Rectal smooth muscle tissue (tissue), 1 donor: ENCODE results near the gene TRIM14.

ENCODE experiments used
- H3K27ac ChIP-seq: one replicate; pipeline ENCODE4 v1.7.0; 2013; ENCODE audit warnings: low read depth, low read length, inconsistent platforms
- H3K27me3 ChIP-seq: one replicate; pipeline ENCODE4 v1.7.0; 2013; ENCODE audit warnings: low read length; ENCODE audit not compliant: control insufficient read depth, insufficient read depth
- H3K36me3 ChIP-seq: one replicate; pipeline ENCODE4 v1.7.0; 2013; ENCODE audit warnings: low read length; ENCODE audit not compliant: control insufficient read depth, insufficient read depth
- H3K4me1 ChIP-seq: one replicate; pipeline ENCODE4 v1.7.0; 2013; ENCODE audit warnings: low read length; ENCODE audit not compliant: control insufficient read depth, insufficient read depth
- H3K4me3 ChIP-seq: one replicate; pipeline ENCODE4 v1.7.0; 2013; ENCODE audit warnings: low read length
- H3K9ac ChIP-seq: one replicate; pipeline ENCODE4 v1.7.0; 2013; ENCODE audit warnings: low read length

TRIM14 gene

DNA sequence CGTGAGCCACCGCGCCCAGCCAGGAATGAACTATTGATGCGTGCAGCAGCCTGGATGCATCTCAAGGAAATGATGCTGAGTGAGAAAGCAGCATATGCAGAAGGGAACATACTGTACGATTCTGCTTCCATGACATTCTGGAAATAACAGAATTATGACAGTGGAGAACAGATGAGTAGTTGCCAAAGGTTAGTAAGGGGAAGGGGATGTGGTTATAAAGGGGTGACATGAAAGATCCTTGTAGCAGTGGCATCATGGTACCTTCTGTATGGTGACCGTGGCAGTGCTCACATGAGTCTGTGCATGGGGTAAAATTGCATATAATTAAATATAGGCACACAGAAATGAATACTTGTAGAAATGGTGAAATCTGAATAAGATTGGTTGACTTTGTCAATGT lies 49.5 kb downstream of the TRIM14 start:
- Histone ChIP-seq H3K27me3 (no peaks in the 10 kb centered on the region), H3K9ac (no peak overlapping the region), H3K4me1 (no peaks in the 10 kb centered on the region), H3K4me3 (no peak overlapping the region), H3K36me3 (peaks cover 6% of the 10 kb centered on the region), H3K27ac (no peak overlapping the region)

DNA sequence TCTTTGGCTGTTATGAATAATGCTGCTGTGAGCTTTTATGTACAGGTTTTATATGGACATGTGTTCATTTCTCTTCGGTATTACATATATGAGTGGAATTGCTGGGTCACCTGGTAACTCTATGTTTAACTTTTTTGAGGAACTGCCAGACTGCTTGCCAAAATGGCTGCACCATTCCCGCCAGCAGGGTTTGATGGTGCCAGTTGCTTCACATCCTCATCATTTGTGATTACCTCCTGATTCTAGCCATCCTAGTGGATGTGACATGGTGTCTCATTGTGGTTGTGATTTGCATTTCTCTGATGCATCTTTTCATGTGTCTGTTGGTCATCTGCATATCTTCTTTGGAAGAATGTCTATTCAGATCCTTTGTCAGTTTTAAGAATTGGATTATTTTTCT lies 51.8 kb downstream of the TRIM14 start:
- H3K36me3 ChIP-seq: peaks cover 7% of the 10 kb centered on the region
- H3K27me3 ChIP-seq: no peaks in the 10 kb centered on the region
- no peak overlapping the region for H3K4me3 ChIP-seq
- H3K4me1 ChIP-seq: no peaks in the 10 kb centered on the region
- no peak overlapping the region for H3K27ac ChIP-seq
- no peak overlapping the region for H3K9ac ChIP-seq

DNA sequence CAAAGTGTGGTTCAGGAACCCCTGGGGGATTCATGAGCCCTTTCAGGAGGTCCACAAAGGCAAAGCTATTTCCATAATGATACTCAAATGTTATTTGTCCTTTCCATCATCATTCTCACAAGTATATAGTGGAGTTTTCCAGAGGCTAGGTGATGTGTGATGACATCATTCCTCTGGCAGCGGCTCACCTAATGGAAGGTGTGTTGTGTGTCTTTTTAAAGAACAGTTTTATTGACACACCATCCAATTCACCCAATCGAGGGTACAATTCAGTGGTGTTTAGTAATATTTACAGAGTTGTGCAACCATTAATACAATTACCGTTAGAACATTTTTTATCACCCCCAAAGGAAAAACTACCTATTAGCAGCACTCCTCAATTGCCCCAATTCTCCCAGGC lies 52.8 kb downstream of the TRIM14 start:
- H3K27ac ChIP-seq: no peak overlapping the region
- no peak overlapping the region for H3K4me3 ChIP-seq
- H3K27me3 ChIP-seq: no peaks in the 10 kb centered on the region
- H3K36me3 ChIP-seq: peaks cover 7% of the 10 kb centered on the region
- H3K4me1 ChIP-seq: no peaks in the 10 kb centered on the region
- no peak overlapping the region for H3K9ac ChIP-seq

DNA sequence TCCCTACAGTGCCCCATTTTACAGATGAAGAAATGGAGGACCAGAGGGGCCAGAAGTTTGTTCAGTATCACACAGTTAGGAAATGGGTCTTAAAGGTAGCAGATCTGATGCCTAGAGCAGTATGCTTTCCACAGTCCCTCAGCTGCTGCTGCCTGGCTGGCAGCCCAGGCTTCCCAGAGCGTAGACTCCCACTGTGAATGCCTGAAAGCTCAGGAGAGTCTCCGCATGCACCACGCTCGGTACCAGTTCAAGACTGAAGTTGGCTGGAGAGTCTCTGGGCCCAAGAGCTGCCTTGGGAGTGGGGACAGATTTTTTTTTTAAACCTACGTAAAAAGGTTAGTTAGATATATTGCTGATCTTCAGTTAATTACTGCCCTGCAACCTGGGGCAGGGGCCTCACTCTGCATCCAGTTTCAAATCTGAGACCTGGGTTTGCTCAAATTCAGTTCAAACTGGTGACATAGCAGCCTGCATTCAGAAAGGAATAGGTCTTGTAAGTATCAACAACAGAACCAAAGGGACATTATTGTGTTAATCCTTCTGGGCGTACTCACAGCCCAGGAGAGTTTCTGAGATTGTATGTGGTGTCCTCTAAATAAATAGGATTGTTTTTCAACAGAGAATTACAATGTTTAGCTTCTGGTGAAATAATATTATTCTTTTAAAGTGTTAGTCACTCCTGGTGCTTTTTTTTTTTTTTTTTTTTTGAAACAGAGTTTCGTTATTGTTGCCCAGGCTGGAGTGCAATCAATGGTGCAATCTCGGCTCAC lies 54.2 kb downstream of the TRIM14 start:
- H3K4me1 ChIP-seq: no peaks in the 10 kb centered on the region
- H3K9ac ChIP-seq: no peak overlapping the region
- no peak overlapping the region for H3K4me3 ChIP-seq
- peaks cover 10% of the 10 kb centered on the region for H3K36me3 ChIP-seq
- no peak overlapping the region for H3K27ac ChIP-seq
- no peaks in the 10 kb centered on the region for H3K27me3 ChIP-seq

DNA sequence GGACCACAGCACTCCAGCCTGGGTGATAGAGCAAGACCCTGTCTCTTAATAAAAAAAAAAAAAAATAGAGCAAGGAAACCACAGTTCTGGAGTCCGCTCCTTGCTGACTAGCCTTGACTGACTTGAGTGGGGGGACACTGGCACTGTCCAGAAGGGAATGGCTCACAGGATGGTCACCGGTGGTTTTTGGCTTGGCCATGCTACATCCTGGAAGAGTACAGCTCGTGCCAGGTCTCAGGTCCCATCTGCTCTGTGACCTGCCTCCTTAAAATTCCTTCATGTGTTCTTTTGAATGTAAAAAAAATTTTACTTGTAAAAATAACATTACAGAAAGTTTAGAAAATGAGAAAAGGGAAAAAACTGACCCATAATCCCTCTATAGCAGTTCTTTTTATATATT lies 56.9 kb downstream of the TRIM14 start:
- no peak overlapping the region for H3K27ac ChIP-seq
- H3K4me1 ChIP-seq: no peaks in the 10 kb centered on the region
- no peak overlapping the region for H3K9ac ChIP-seq
- H3K36me3 ChIP-seq: peaks cover 8% of the 10 kb centered on the region
- H3K27me3 ChIP-seq: no peaks in the 10 kb centered on the region
- H3K4me3 ChIP-seq: no peak overlapping the region

DNA sequence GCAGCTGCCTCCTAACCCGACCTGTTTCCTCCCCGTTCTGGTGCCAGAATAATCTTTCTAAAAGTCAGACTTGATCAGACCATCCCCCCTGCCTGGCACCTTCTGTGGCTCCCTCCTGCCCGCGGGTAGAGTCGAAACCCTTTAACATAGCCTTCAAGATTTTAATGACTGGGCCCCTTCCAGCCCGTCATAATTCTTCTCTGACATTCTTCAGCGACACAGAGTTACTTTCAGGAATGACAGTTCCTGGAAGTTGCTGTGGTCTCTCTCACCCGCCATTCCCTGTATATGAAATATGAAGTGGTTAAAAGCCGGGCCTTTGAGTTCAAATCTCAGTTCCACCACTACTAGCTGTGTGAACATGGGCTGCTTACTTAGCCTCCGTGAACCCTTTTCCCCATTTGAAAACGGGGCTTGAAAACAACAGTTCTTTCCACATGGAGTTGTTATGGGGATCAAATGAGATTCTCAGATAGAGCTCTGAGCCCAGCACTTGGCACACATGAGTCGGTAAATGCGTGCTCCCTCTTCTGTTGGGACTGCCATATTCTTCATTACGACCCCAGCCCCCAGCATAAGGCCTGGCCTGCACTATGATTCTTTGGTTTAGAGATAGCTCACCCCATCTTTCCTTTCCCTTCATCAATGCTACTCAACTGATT lies 61.8 kb downstream of the TRIM14 start:
- peak overlapping the region; percentile 84 for H3K27ac ChIP-seq
- H3K27me3 ChIP-seq: no peaks in the 10 kb centered on the region
- no peaks in the 10 kb centered on the region for H3K4me1 ChIP-seq
- H3K9ac ChIP-seq: peak overlapping the region; percentile 84
- H3K36me3 ChIP-seq: peaks cover 4% of the 10 kb centered on the region
- H3K4me3 ChIP-seq: peak overlapping the region; percentile 92

DNA sequence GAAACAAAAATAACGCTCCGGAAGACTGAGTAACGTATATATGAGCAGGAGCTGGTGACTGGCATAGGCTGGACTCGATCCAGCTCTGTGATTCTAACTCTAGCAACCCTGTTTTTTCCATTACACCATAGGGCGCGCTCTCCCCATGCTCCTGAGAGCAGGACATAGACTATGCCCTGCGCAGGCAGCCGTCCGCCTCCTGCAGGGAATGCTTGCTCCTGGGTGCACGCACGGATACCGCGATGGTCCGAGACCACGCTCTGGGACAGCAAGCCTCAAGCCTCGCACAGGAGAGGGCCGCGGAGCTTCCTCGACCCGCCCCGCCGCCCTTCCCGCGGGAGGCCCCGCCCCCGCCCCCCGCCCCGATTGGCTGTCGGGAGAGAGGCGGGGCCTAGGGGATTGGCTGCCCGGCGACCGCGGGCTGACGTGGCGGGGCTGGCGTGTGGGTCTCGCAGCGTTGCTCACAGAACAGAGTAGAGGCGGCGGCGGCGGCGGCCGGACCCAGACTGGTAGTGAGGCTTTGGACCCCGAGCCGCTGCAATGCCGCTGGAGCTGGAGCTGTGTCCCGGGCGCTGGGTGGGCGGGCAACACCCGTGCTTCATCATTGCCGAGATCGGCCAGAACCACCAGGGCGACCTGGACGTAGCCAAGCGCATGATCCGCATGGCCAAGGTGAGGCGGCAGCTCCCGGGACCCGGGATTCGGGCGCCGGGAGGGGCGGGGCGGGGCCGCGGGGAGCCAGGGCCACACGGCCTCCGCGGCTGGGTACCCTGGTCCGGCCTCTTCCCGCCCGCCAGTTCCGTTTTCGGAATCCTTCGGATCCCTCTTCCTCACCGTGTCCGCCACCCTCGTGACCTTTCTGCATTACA lies 62.5 kb downstream of the TRIM14 start, which contains the start of gene NANS:
TSS of gene NANS (plus strand) at position 464 of the 869 bp plus-strand sequence. CDS start at position 541, 77 bp downstream.
- no peaks in the 10 kb centered on the region for H3K4me1 ChIP-seq
- H3K27me3 ChIP-seq: no peaks in the 10 kb centered on the region
- H3K4me3 ChIP-seq: peak within 1 kb of the TSS; percentile 92
- peaks cover 4% of the 10 kb centered on the region for H3K36me3 ChIP-seq
- peak within 1 kb of the TSS; percentile 84 for H3K27ac ChIP-seq
- H3K9ac ChIP-seq: peak within 1 kb of the TSS; percentile 84

DNA sequence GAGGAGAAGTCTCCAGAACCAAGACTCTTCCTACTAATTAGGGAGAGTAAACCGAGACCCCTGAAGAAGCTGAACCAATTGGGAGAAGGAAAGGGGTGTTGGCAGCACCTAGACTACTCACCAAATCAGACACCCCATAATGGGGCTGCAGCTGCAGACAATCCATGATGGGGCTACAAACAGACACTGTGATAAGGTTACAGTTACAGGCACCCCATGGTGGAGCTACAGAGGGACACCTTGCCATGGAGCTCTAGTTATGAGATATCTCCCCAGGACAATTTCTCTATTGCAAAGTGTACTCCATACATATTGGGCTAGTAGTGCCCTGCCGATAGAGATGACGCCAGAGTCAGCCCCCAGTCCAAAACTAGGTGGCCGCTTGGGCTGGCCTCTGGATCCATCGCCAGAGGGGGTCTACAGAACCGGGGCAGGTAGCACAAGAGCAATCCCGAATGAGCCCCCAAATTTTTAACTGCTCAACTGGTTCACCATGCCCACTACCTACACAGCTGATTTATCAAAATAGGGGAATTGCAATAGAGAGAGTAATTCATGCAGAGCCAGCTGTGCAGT lies 64.6 kb downstream of the TRIM14 start:
- Histone ChIP-seq H3K4me1 (no peaks in the 10 kb centered on the region), H3K4me3 (no peak overlapping the region), H3K27ac (no peak overlapping the region), H3K9ac (no peak overlapping the region), H3K27me3 (no peaks in the 10 kb centered on the region), H3K36me3 (no peaks in the 10 kb centered on the region)

DNA sequence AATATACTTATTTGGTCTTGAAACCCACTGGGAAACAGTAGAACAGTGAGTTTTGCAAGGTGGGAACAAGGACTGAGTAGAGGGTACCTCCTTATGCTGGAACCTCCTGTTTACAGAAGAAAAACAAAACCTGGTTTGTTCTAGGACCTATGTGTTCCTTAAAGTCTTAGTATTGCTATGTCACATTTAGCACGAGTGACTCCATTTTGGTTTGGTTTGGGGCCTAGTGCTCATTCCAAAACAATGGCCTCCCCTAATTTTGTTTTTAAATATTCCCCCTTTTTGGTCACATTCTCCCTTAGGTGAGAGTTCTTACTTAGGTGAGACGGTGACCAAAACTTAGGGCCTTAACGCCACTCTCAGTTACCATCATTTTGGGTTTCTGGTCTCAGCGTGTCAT lies 68.7 kb downstream of the TRIM14 start:
- Histone ChIP-seq H3K4me1 (no peaks in the 10 kb centered on the region), H3K4me3 (no peak overlapping the region), H3K9ac (no peak overlapping the region), H3K27ac (no peak overlapping the region), H3K36me3 (no peaks in the 10 kb centered on the region), H3K27me3 (no peaks in the 10 kb centered on the region)

DNA sequence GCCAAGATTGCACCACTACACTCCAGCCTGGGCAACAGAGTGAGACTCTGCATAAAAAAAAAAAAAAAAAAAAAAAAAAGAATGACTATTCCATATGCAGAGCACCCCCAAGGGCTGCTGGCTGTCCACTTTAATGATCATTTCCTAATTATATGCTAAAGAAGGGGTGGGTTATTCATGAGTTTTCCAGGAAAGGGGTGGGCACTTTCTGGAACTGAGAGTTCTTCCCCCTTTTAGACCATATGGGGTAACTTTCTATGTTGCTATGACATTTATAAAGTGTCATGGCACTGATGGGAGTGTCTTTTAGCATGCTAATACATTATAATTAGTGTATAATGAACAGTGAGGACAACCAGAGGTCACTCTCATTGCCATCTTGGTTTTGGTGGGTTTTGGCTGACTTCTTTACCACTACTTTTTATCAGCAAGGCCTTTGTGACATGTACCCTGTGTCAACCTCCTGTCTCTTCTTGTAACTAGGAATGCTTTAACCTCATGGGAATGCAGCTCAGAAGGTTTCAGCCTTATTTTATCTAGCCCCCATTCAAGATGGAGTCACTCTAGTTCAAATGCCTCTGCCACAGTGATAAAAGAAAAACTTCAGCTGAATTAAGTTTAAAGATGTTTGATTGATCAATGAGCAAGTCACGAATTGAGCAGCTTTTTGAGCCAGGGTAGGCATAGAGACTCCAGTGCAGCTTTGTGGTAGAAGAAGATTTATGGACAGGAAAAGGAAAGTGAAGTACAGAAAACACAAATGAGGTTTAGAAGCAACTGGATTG lies 69.5 kb downstream of the TRIM14 start:
- Histone ChIP-seq H3K27me3 (no peaks in the 10 kb centered on the region), H3K4me3 (no peak overlapping the region), H3K4me1 (no peaks in the 10 kb centered on the region), H3K9ac (no peak overlapping the region), H3K36me3 (no peaks in the 10 kb centered on the region), H3K27ac (no peak overlapping the region)

DNA sequence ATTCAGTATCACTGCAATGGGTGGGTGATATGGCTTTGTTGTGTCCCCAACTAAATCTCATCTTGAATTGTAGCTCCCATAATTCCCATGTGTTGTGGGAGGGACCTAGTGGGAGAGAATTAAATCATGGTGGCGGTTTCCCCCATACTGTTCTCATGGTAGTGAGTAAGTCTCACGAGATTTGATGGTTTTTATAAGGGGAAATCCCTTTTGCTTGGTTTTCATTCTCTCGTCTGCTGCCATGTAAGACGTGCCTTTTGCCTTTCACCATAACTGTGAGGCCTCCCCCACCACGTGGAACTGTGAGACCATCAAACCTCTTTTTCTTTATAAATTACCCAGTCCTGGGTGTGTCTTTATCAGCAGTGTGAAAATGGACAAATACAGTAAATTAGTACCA lies 72.0 kb downstream of the TRIM14 start:
- H3K9ac ChIP-seq: no peak overlapping the region
- no peaks in the 10 kb centered on the region for H3K4me1 ChIP-seq
- no peaks in the 10 kb centered on the region for H3K27me3 ChIP-seq
- H3K27ac ChIP-seq: no peak overlapping the region
- no peaks in the 10 kb centered on the region for H3K36me3 ChIP-seq
- H3K4me3 ChIP-seq: no peak overlapping the region
